ENCODE data around the gene ELL2.

- TF ChIP-seq, protein P1, sequence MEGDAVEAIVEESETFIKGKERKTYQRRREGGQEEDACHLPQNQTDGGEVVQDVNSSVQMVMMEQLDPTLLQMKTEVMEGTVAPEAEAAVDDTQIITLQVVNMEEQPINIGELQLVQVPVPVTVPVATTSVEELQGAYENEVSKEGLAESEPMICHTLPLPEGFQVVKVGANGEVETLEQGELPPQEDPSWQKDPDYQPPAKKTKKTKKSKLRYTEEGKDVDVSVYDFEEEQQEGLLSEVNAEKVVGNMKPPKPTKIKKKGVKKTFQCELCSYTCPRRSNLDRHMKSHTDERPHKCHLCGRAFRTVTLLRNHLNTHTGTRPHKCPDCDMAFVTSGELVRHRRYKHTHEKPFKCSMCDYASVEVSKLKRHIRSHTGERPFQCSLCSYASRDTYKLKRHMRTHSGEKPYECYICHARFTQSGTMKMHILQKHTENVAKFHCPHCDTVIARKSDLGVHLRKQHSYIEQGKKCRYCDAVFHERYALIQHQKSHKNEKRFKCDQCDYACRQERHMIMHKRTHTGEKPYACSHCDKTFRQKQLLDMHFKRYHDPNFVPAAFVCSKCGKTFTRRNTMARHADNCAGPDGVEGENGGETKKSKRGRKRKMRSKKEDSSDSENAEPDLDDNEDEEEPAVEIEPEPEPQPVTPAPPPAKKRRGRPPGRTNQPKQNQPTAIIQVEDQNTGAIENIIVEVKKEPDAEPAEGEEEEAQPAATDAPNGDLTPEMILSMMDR (IDR thresholded peaks at IDR 0.05; ENCODE audit: insufficient read depth, low read depth, low read length) = no peak
- TF ChIP-seq EZH2 (IDR thresholded peaks at IDR 0.05; ENCODE audit: insufficient read depth, low read length) = no peak
Measured at GRCh38 chr5:95838556-95838955, 123.1 kb downstream of the ELL2 start.

All from astrocyte (in vitro differentiated cells and primary cell).